WTC11 (cell line): ENCODE measurements around the gene GNA12. TPM values are rescaled to one million over a fixed set of nuclear protein-coding genes. Genes with fewer than 3 reads are reported as not detected.

Experiments used
- ATAC-seq: fragments of 200-7000 bp; cut with Tn5 transposase; 2 replicates; pipeline ENCODE4 v1.10.0; 2021; ENCODE audit warnings: mild to moderate bottlenecking, moderate library complexity
- CTCF ChIA-PET: fragments of 300-600 bp; sonication (Branson Sonifier 250); formaldehyde crosslinking; loops from one replicate; lab custom pipeline; 2021; ENCODE audit warnings: antibody characterized with exemption; lab: Charles Lee
- POLR2A ChIA-PET: fragments of 350-600 bp; sonication (Branson Sonifier 250); formaldehyde crosslinking; loops from one replicate; lab custom pipeline; 2021; ENCODE audit warnings: antibody characterized with exemption; lab: Charles Lee
- DNase-seq: peaks from one replicate; pipeline ENCODE4 v3.0.0; 2021; ENCODE audit warnings: low spot score
- H3K27ac Mint-ChIP-seq: 2 replicates; pipeline ENCODE4 v1.8.0; 2021; ENCODE audit warnings: mixed read lengths
- H3K27me3 Mint-ChIP-seq: 2 replicates; pipeline ENCODE4 v1.8.0; 2021; ENCODE audit warnings: low read depth, mild to moderate bottlenecking, moderate library complexity, mixed read lengths
- H3K36me3 Mint-ChIP-seq: 2 replicates; pipeline ENCODE4 v1.8.0; 2021; ENCODE audit warnings: mixed read lengths
- H3K4me1 Mint-ChIP-seq: 2 replicates; pipeline ENCODE4 v1.8.0; 2022; ENCODE audit warnings: mixed read lengths
- H3K4me3 Mint-ChIP-seq: 2 replicates; pipeline ENCODE4 v1.8.0; 2021; ENCODE audit warnings: mild to moderate bottlenecking, moderate library complexity, mixed read lengths
- H3K9me3 Mint-ChIP-seq: 2 replicates; pipeline ENCODE4 v1.8.0; 2021; ENCODE audit warnings: mixed read lengths
- ARID4B ChIP-seq: sonication (generic); formaldehyde crosslinking; IDR thresholded peaks from 2 replicates; pipeline ENCODE4 v1.8.0; 2023; ENCODE audit warnings: missing genetic modification reagents, mild to moderate bottlenecking, borderline replicate concordance
- ATF1 ChIP-seq: sonication (generic); formaldehyde crosslinking; IDR thresholded peaks from 2 replicates; pipeline ENCODE4 v1.8.1; 2023; ENCODE audit warnings: mild to moderate bottlenecking, moderate library complexity, missing genetic modification reagents
- CREM ChIP-seq: sonication (generic); formaldehyde crosslinking; IDR thresholded peaks from 2 replicates; pipeline ENCODE4 v1.8.1; 2022; ENCODE audit warnings: mild to moderate bottlenecking, missing genetic modification reagents, moderate library complexity
- JAZF1 ChIP-seq: fragments of 250-450 bp; sonication (Bioruptor Pico); IDR thresholded peaks from 2 replicates; pipeline ENCODE4 v1.9.0; 2021; ENCODE audit warnings: moderate library complexity, mild to moderate bottlenecking, inconsistent platforms
- MXD4 ChIP-seq: fragments of 250-450 bp; sonication (Bioruptor Pico); IDR thresholded peaks from 2 replicates; pipeline ENCODE4 v1.8.0; 2021; ENCODE audit warnings: mild to moderate bottlenecking, moderate library complexity, borderline replicate concordance
- MYBL2 ChIP-seq: sonication (generic); formaldehyde crosslinking; IDR thresholded peaks from 2 replicates; pipeline ENCODE4 v1.8.1; 2023; ENCODE audit warnings: mild to moderate bottlenecking, moderate library complexity, missing genetic modification reagents
- NFATC4 ChIP-seq: fragments of 250-450 bp; sonication (Bioruptor Pico); IDR thresholded peaks from 2 replicates; pipeline ENCODE4 v1.9.0; 2021; ENCODE audit warnings: mild to moderate bottlenecking
- NR1H2 ChIP-seq: sonication (generic); formaldehyde crosslinking; IDR thresholded peaks from 2 replicates; pipeline ENCODE4 v1.9.0; 2021; ENCODE audit warnings: mild to moderate bottlenecking, moderate library complexity, missing genetic modification reagents
- PRDM15 ChIP-seq: sonication (generic); formaldehyde crosslinking; IDR thresholded peaks from 2 replicates; pipeline ENCODE4 v1.8.0; 2022; ENCODE audit warnings: missing genetic modification reagents
- SMAD3 ChIP-seq: sonication (generic); formaldehyde crosslinking; IDR thresholded peaks from 2 replicates; pipeline ENCODE4 v1.8.0; 2022; ENCODE audit warnings: missing genetic modification reagents, mild to moderate bottlenecking, borderline replicate concordance
- TEAD1 ChIP-seq: sonication (generic); formaldehyde crosslinking; IDR thresholded peaks from 2 replicates; pipeline ENCODE4 v1.8.0; 2022; ENCODE audit warnings: mild to moderate bottlenecking, missing genetic modification reagents
- ZNF512 ChIP-seq: sonication (generic); formaldehyde crosslinking; IDR thresholded peaks from 2 replicates; pipeline ENCODE4 v1.8.1; 2022; ENCODE audit warnings: missing genetic modification reagents, borderline replicate concordance
- total RNA-seq: library from RNA; stranded (reverse); gene quantifications from 3 replicates; pipeline ENCODE4 v1.2.3, GENCODE V29; 2021
- TF ChIP-seq, protein P1 (sequence below): sonication (generic); formaldehyde crosslinking; IDR thresholded peaks from 2 replicates; pipeline ENCODE4 v1.8.1; 2023; ENCODE audit warnings: mild to moderate bottlenecking, missing genetic modification reagents, moderate library complexity
- TF ChIP-seq, protein P2 (sequence below): fragments of 250-450 bp; sonication (Bioruptor Pico); IDR thresholded peaks from 2 replicates; pipeline ENCODE4 v1.8.0; 2021; ENCODE audit warnings: mild to moderate bottlenecking
- TF ChIP-seq, protein P3 (sequence below): sonication (generic); formaldehyde crosslinking; IDR thresholded peaks from 2 replicates; pipeline ENCODE4 v1.8.1; 2022; ENCODE audit warnings: low read depth, missing genetic modification reagents, borderline replicate concordance
- TF ChIP-seq, protein P4 (sequence below): sonication (generic); formaldehyde crosslinking; IDR thresholded peaks from 2 replicates; pipeline ENCODE4 v1.8.0; 2022; ENCODE audit warnings: mild to moderate bottlenecking, missing genetic modification reagents
- TF ChIP-seq, protein P5 (sequence below): sonication (generic); formaldehyde crosslinking; IDR thresholded peaks from 2 replicates; pipeline ENCODE4 v1.8.0; 2022; ENCODE audit warnings: mild to moderate bottlenecking, missing genetic modification reagents
- TF ChIP-seq, protein P6 (sequence below): sonication (generic); formaldehyde crosslinking; IDR thresholded peaks from 2 replicates; pipeline ENCODE4 v1.8.1; 2023; ENCODE audit warnings: mild to moderate bottlenecking, missing genetic modification reagents

Gene GNA12
- total RNA-seq, 1 experiment from 2014 or later: 99.6 TPM

DNA sequence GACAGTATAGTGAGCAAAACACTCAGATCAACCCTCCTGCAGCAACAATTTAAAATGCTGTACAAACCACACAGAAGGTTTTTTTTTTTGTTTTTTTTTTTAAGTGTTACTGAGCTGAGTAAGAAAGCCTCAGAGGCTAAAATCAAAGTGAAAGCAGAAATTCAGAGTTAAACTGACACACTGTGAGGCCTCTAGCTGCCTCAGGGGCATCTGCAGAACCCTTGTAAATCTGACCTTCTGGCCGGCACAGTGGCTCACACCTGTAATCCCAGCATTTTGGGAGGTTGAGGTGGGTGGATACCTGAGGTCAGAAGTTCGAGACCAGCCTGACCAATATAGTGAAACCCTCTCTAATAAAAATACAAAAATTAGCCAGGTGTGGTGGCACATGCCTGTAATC is 7.4 kb upstream of the GNA12 start (continued):
- TF ChIP-seq PRDM15 (CRISPR knock-in tag) (no peak), MYBL2 (CRISPR knock-in tag) (no peak), ATF1 (CRISPR knock-in tag) (no peak), CREM (CRISPR knock-in tag) (no peak)
- TF ChIP-seq, protein P1, sequence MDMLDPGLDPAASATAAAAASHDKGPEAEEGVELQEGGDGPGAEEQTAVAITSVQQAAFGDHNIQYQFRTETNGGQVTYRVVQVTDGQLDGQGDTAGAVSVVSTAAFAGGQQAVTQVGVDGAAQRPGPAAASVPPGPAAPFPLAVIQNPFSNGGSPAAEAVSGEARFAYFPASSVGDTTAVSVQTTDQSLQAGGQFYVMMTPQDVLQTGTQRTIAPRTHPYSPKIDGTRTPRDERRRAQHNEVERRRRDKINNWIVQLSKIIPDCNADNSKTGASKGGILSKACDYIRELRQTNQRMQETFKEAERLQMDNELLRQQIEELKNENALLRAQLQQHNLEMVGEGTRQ (CRISPR knock-in tag): no peak

GRCh38 chr7:2849941-2850766 is 6.0 kb upstream of the GNA12 start:
- no peak for ATAC-seq
- Mint-ChIP-seq H3K27ac (no peak overlapping the region), H3K4me1 (peaks cover 4% of the 10 kb centered on the region), H3K36me3 (no peaks in the 10 kb centered on the region), H3K9me3 (no peaks in the 10 kb centered on the region), H3K4me3 (no peak overlapping the region), H3K27me3 (no peaks in the 10 kb centered on the region; the same call in 1 of the 2 replicates)
- DNase-seq: no peak
- ChIA-PET CTCF (no interaction called here), POLR2A (no interaction called here)
- TF ChIP-seq MXD4 (CRISPR knock-in tag): no peak
- TF ChIP-seq, protein P2, sequence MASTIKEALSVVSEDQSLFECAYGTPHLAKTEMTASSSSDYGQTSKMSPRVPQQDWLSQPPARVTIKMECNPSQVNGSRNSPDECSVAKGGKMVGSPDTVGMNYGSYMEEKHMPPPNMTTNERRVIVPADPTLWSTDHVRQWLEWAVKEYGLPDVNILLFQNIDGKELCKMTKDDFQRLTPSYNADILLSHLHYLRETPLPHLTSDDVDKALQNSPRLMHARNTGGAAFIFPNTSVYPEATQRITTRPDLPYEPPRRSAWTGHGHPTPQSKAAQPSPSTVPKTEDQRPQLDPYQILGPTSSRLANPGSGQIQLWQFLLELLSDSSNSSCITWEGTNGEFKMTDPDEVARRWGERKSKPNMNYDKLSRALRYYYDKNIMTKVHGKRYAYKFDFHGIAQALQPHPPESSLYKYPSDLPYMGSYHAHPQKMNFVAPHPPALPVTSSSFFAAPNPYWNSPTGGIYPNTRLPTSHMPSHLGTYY (CRISPR knock-in tag): no peak
- TF ChIP-seq ARID4B (CRISPR knock-in tag): no peak
- no peak for TF ChIP-seq ZNF512
- TF ChIP-seq NFATC4 (CRISPR knock-in tag): no peak
- TF ChIP-seq, protein P3, sequence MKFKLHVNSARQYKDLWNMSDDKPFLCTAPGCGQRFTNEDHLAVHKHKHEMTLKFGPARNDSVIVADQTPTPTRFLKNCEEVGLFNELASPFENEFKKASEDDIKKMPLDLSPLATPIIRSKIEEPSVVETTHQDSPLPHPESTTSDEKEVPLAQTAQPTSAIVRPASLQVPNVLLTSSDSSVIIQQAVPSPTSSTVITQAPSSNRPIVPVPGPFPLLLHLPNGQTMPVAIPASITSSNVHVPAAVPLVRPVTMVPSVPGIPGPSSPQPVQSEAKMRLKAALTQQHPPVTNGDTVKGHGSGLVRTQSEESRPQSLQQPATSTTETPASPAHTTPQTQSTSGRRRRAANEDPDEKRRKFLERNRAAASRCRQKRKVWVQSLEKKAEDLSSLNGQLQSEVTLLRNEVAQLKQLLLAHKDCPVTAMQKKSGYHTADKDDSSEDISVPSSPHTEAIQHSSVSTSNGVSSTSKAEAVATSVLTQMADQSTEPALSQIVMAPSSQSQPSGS: no peak
- no peak for TF ChIP-seq SMAD3 (CRISPR knock-in tag)
- TF ChIP-seq, protein P4, sequence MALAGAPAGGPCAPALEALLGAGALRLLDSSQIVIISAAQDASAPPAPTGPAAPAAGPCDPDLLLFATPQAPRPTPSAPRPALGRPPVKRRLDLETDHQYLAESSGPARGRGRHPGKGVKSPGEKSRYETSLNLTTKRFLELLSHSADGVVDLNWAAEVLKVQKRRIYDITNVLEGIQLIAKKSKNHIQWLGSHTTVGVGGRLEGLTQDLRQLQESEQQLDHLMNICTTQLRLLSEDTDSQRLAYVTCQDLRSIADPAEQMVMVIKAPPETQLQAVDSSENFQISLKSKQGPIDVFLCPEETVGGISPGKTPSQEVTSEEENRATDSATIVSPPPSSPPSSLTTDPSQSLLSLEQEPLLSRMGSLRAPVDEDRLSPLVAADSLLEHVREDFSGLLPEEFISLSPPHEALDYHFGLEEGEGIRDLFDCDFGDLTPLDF (CRISPR knock-in tag): no peak
- no peak for TF ChIP-seq TEAD1 (CRISPR knock-in tag)
- TF ChIP-seq JAZF1: no peak
- TF ChIP-seq NR1H2 (CRISPR knock-in tag): no peak
- TF ChIP-seq, protein P5, sequence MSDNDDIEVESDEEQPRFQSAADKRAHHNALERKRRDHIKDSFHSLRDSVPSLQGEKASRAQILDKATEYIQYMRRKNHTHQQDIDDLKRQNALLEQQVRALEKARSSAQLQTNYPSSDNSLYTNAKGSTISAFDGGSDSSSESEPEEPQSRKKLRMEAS (CRISPR knock-in tag): no peak
- TF ChIP-seq, protein P6, sequence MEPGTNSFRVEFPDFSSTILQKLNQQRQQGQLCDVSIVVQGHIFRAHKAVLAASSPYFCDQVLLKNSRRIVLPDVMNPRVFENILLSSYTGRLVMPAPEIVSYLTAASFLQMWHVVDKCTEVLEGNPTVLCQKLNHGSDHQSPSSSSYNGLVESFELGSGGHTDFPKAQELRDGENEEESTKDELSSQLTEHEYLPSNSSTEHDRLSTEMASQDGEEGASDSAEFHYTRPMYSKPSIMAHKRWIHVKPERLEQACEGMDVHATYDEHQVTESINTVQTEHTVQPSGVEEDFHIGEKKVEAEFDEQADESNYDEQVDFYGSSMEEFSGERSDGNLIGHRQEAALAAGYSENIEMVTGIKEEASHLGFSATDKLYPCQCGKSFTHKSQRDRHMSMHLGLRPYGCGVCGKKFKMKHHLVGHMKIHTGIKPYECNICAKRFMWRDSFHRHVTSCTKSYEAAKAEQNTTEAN (CRISPR knock-in tag): no peak
- no peak for TF ChIP-seq MYBL2 (CRISPR knock-in tag)
